GM18868 (cell line): ENCODE data around the gene IL9R.
"Not testable (repeated sequence)": the region's sequence is repeated elsewhere in the genome, so short reads cannot be mapped to it uniquely, and the experiment has no call there.

ENCODE experiments used
- ATAC-seq: cut with Tn5 transposase; IDR thresholded peaks from one replicate; pipeline ENCODE4 v1.9.1; 2021; ENCODE audit warnings: mild to moderate bottlenecking, moderate library complexity; ENCODE audit not compliant: unreplicated experiment

IL9R gene

DNA sequence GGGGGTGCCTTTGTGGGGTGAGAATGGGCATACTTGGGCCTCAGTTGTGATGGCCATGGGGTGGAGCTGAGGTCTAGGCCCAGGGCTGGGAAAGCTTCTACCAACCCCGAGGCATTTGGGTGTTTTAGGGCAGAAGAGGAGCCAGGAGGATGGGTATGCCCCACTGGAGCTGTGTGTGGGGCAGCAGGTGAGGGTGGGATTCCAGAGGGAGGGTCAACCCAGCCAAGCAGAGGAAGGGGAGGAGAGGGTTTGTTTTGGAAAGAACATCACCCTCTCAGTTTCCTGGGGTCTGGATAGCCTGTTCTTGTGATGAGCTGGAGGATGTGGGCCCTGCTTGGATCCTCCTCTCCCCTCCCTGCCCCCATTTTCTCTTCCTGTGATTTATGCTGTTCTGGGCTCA lies 620 bp downstream of the IL9R start:
- ATAC-seq, result no peak

- ATAC-seq, result no peak
Observed at GRCh38 chrX:155998761-155999510, 1.4 kb downstream of the IL9R start.

DNA sequence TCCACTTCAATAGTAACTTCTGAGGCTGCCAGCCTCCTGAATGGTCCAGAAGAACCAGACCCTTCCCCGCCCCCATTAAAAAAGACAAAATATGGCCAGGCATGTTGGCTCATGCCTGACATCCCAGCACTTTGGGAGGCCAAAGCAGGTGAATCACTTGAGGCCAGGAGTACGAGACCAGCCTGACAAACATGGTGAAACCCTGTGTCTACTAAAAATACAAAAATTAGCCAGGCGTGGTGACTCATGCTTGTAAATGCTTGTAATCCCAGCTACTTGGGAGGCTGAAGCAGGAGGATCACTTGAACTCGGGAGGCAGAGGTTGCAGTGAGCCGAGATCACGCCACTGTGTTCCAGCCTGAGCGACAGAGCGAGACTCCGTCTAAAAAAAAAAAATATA lies 2.3 kb downstream of the IL9R start:
- ATAC-seq, result not testable (repeated sequence)

DNA sequence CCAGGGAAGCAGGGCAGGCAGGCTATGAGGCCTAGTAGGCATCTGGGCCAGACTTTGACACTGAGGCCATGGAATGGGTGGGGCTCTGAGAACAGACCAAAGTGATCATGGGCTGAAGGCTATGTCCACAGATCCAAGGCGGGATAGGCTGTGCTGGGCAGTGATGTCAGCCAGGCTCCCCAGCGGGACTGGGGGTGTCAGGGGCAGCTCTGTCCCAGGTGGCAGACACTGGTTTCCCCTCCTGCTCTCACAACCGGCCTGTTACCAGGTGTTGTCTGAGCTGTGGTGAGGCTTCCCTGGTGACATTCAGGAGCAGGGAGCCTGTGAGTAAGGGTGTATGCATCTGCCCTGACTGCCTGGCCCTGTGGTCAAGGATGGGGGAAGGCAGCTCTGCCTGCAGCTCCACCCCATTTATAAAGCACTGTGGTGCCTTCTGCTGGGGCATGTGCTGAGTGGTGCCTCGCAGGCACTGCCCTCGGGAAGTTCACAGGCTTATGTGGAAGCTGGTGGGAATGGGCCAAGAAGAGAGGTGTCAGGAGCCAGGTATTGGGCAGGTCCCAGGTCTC lies 2.9 kb downstream of the IL9R start:
- ATAC-seq, result no peak

GRCh38 chrX:156001001-156001666 lies 3.6 kb downstream of the IL9R start:
- no peak for ATAC-seq

GRCh38 chrX:156001667-156002021 lies 4.1 kb downstream of the IL9R start:
- ATAC-seq, result no peak

DNA sequence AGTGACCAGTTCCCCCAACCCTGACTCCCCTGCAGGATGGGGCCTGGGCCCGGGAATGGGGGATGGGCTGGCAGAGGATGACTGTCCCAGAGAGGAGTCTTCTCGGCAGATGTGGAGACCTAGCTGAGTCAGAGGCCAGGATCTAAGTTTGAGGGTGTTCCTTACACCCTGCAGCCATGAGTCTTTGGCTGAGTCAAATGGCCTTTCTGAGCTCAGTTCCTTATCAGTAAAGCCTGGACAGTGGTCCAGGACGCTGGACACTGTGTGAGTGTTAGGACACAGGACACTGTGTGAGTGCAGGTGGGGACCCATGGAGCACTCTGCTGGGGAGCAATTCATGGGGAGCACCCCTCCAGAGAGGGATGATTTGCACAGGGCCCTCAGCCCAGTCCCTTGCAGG lies 5.0 kb downstream of the IL9R start:
- ATAC-seq, result no peak

- no peak for ATAC-seq
Observed at GRCh38 chrX:156003486-156004185, 6.1 kb downstream of the IL9R start.

GRCh38 chrX:156004256-156004655 lies 6.8 kb downstream of the IL9R start:
- no peak for ATAC-seq

DNA sequence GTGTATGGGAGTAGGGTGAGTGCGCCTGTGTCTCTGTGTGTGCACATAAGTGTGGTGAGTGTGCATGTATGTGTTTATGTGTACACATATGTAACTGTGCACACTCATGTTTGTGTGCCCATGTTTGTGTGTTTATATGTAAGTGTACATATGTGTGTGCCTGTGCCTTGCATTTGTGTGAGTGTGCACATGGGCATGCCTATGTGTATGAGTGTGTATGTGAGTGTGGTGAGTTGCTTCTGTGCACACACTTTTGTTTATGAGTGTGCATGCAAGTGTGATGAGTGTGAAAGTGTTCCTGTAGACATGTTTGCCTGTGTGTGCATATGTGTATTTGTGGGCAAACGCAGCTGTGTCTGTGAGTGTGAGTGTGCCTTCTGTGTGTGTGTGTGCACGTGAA lies 7.2 kb downstream of the IL9R start:
- ATAC-seq, result no peak

DNA sequence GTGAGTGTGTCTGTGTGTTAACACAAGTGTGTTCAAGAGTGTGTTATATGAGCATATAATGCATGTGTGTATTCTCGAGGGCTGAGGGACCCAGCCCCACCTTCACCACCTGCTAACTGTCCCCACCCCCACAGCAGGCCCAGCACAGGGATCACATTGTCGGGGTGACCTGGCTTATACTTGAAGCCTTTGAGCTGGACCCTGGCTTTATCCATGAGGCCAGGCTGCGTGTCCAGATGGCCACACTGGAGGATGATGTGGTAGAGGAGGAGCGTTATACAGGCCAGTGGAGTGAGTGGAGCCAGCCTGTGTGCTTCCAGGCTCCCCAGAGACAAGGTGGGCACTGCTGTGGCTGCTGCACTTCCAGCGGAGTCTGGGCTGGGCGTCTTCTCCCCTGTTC lies 7.6 kb downstream of the IL9R start:
- no peak for ATAC-seq

DNA sequence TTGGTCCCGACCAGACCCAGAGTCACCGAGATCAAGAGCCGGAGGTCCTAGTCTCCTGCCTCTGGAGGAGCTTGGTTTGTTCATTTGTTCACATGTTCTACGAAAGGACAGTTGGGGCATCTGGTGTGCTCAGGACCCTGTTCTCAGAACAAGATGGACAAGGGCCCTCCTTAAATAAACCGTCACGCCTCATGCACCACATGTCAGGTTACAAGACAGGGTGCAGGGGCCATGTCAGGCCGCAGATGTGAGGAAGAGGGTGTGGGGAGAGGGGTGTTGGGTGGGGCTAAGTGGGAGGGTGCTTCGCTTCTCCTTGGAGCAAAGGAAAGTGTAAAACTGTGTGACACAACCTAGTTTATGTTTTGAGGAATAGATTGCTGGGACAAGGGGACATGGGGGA lies 9.0 kb downstream of the IL9R start:
- ATAC-seq, result not testable (repeated sequence)

- ATAC-seq, result not testable (repeated sequence)
Observed at GRCh38 chrX:156008379-156008778, 10.9 kb downstream of the IL9R start.

GRCh38 chrX:156008915-156009314 lies 11.4 kb downstream of the IL9R start:
- ATAC-seq, result no peak

GRCh38 chrX:156009691-156010090 lies 12.2 kb downstream of the IL9R start:
- not testable (repeated sequence) for ATAC-seq

DNA sequence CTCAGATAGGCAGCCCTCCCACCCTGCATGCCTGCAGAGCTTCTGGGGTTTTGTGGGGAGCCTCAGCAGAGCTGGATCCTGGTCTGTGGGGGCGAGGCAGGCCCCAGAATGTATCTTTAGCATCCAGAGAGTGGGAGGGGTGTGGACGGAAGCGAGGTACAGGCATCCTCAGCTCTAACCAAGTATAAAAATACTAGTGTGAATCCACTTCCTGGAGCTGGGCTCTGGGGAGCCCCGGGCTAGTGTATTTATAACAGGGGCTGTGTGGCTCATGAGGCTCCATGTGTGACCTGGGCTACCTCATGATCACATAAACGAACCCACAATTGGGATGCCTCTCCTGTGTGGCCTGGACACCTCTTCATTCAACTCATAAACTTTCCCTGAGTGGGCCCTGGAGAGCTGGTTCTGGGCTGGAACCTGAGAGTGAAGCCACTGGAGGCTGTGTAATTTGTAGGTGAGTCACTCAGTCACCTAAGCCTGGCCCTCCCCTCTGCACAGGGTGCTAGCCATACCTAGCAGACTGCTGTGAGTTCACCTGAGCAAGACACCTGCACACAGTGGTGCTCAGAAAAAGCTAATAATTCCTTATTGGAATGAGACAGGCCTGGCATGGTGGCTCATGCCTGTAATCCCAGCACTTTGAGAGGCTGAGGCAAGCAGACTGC lies 15.9 kb downstream of the IL9R start:
- peak; percentile 83 for ATAC-seq

- ATAC-seq, result not testable (repeated sequence)
Observed at GRCh38 chrX:156019846-156020245, 22.4 kb downstream of the IL9R start.

DNA sequence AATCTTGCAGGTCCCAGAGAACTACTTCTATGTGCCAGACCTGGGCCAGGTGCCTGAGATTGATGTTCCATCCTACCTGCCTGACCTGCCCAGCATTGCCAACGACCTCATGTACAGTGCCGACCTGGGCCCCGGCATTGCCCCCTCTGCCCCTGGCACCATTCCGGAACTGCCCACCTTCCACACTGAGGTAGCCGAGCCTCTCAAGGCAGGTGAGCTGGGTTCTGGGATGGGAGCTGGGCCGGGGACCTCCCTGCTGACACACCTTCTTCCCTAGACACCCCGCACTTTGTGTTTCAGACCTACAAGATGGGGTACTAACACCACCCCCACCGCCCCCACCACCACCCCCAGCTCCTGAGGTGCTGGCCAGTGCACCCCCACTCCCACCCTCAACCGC lies 25.5 kb downstream of the IL9R start:
- ATAC-seq, result not testable (repeated sequence)

- ATAC-seq, result not testable (repeated sequence)
Observed at GRCh38 chrX:156024949-156025492, 27.5 kb downstream of the IL9R start.

GRCh38 chrX:156028653-156029237 lies 31.2 kb downstream of the IL9R start:
- ATAC-seq, result not testable (repeated sequence)
